HepG2 (cell line): Measurements from ENCODE around the gene WWC2. TPM values are rescaled to one million over a fixed set of nuclear protein-coding genes. Genes with fewer than 3 reads are reported as not detected.

Experiments used
- ARNT ChIP-seq: fragments of 450-650 bp; IDR thresholded peaks from 2 replicates; pipeline ENCODE4 v1.6.1; 2017
- CEBPB ChIP-seq: IDR thresholded peaks from 2 replicates; pipeline ENCODE4 v1.6.1; 2011; ENCODE audit warnings: low read depth, low read length, improper control_type of control experiment, borderline replicate concordance
- CEBPG ChIP-seq: IDR thresholded peaks from 2 replicates; pipeline ENCODE4 v1.6.1; 2016
- ERF ChIP-seq: IDR thresholded peaks from 2 replicates; pipeline ENCODE4 v1.6.1; 2018; ENCODE audit warnings: missing biosample characterization, missing genetic modification reagents
- ETV5 ChIP-seq: IDR thresholded peaks from 2 replicates; pipeline ENCODE4 v1.6.1; 2018; ENCODE audit warnings: missing biosample characterization, missing genetic modification reagents, inconsistent platforms, borderline replicate concordance
- FLYWCH1 ChIP-seq: sonication (generic); formaldehyde crosslinking; IDR thresholded peaks from 2 replicates; pipeline ENCODE4 v1.8.1; 2023; ENCODE audit warnings: mild to moderate bottlenecking, missing genetic modification reagents
- KAT8 ChIP-seq: IDR thresholded peaks from 2 replicates; pipeline ENCODE4 v1.6.1; 2016; ENCODE audit warnings: missing genetic modification reagents, missing compliant biosample characterization
- MYC ChIP-seq: sonication (generic); formaldehyde crosslinking; IDR thresholded peaks from 2 replicates; pipeline ENCODE4 v1.9.0; 2021; ENCODE audit warnings: missing genetic modification reagents, borderline replicate concordance
- PRMT3 ChIP-seq: sonication (generic); formaldehyde crosslinking; IDR thresholded peaks from 2 replicates; pipeline ENCODE4 v1.8.1; 2022; ENCODE audit warnings: low read depth, mild to moderate bottlenecking, moderate library complexity, missing genetic modification reagents, borderline replicate concordance
- SMAD9 ChIP-seq: sonication (generic); formaldehyde crosslinking; IDR thresholded peaks from 2 replicates; pipeline ENCODE4 v1.5.1; 2020; ENCODE audit warnings: mild to moderate bottlenecking, missing genetic modification reagents
- SRF ChIP-seq: IDR thresholded peaks from 2 replicates; pipeline ENCODE4 v1.6.1; 2011; ENCODE audit warnings: mild to moderate bottlenecking, low read depth, low read length, moderate library complexity
- ZNF121 ChIP-seq: sonication (generic); formaldehyde crosslinking; IDR thresholded peaks from 2 replicates; pipeline ENCODE4 v1.5.0; 2020; ENCODE audit warnings: mild to moderate bottlenecking, missing genetic modification reagents
- ZNF143 ChIP-seq: sonication (generic); formaldehyde crosslinking; IDR thresholded peaks from 2 replicates; pipeline ENCODE4 v1.4.0; 2020; ENCODE audit warnings: missing genetic modification reagents
- ZNF329 ChIP-seq: sonication (generic); formaldehyde crosslinking; IDR thresholded peaks from 2 replicates; pipeline ENCODE4 v1.9.0; 2021; ENCODE audit warnings: low read depth, mild to moderate bottlenecking, missing genetic modification reagents
- polyA plus RNA-seq, 8 experiments: library from polyadenylated mRNA; depleted of rRNA in 3 of 8; stranded (reverse) in 7 of 8; unstranded in 1 of 8; fragments of >200 nt; fragmentation: Illumina TruSeq in 4 of 8; extraction: Trizol in 4 of 8; gene quantifications; 2 replicates each; pipeline versions ENCODE4 v1.2.1 to v1.2.3, GENCODE V29; 2011 to 2016; ENCODE audit warnings: low read depth in 4 of 8, missing spikeins in 1 of 8, mixed read lengths in 1 of 8; ENCODE audit not compliant: insufficient read depth in 1 of 8
- total RNA-seq, 5 experiments: library from RNA; depleted of rRNA; stranded (reverse); fragments of >200 nt; fragmentation: Illumina TruSeq; extraction: Trizol; gene quantifications; 2 replicates each; pipeline ENCODE4 v1.2.3, GENCODE V29; 2016; ENCODE audit warnings: low read depth in 1 of 5
- TF ChIP-seq, protein P1 (sequence below): sonication (generic); formaldehyde crosslinking; IDR thresholded peaks from 2 replicates; pipeline ENCODE4 v1.9.0; 2021; ENCODE audit warnings: mild to moderate bottlenecking, missing genetic modification reagents
- TF ChIP-seq, protein P2 (sequence below), 2 experiments: sonication (generic) in 1 of 2; formaldehyde crosslinking in 1 of 2; IDR thresholded peaks; 2 replicates each; pipeline versions ENCODE4 v1.5.1 to v1.6.1; 2011 to 2020; ENCODE audit warnings: borderline replicate concordance in 1 of 2, low read depth in 1 of 2, low read length in 1 of 2, mild to moderate bottlenecking in 1 of 2, missing genetic modification reagents in 1 of 2, moderate library complexity in 1 of 2
- TF ChIP-seq, protein P3 (sequence below): sonication (generic); formaldehyde crosslinking; conservative IDR thresholded peaks from 2 replicates; pipeline ENCODE4 v1.8.1; 2023; ENCODE audit warnings: missing genetic modification reagents
- TF ChIP-seq, protein P4 (sequence below): sonication (generic); formaldehyde crosslinking; IDR thresholded peaks from 2 replicates; pipeline ENCODE4 v1.9.0; 2021; ENCODE audit warnings: missing genetic modification reagents, mild to moderate bottlenecking, borderline replicate concordance

WWC2 gene
- total and polyA plus RNA-seq, 2 of the 13 experiments (the other 11 are each of a cell fraction or from before 2014, with no cell fraction given): 40.0 to 50.1 TPM

DNA sequence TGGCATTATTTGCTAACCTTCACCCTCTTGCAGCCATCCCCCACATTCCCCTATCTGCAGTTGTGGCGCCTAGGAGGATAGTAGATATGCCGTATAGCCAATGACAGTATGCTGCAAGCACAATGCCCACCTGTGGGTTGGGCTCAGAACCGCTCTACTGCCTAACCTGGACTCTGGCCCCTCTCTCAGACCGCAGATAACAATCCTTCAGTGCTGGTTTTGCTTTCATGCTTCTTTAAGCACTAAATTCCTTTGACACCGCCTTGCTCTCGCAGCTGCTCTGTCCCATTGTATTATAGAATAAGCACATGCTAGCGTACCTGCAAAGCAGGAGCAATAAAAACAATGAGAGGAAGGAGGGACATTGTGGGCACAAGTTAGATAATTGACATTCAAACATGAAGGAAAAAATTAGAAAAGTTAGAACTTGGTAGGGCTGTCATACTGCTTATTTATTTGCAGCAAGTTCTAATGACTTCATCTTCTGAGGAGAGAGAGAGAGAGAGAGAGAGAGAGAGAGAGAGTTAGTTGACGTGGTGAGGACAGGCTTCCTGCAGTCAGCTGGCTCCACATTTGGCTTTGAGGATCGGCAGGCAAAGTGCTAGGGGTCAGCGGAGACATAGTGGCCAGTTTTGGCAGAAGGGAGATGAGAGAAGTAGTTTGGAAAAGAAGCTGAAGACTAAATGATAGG, 55.8 kb downstream of the WWC2 start (continued):
- TF ChIP-seq, protein P1, sequence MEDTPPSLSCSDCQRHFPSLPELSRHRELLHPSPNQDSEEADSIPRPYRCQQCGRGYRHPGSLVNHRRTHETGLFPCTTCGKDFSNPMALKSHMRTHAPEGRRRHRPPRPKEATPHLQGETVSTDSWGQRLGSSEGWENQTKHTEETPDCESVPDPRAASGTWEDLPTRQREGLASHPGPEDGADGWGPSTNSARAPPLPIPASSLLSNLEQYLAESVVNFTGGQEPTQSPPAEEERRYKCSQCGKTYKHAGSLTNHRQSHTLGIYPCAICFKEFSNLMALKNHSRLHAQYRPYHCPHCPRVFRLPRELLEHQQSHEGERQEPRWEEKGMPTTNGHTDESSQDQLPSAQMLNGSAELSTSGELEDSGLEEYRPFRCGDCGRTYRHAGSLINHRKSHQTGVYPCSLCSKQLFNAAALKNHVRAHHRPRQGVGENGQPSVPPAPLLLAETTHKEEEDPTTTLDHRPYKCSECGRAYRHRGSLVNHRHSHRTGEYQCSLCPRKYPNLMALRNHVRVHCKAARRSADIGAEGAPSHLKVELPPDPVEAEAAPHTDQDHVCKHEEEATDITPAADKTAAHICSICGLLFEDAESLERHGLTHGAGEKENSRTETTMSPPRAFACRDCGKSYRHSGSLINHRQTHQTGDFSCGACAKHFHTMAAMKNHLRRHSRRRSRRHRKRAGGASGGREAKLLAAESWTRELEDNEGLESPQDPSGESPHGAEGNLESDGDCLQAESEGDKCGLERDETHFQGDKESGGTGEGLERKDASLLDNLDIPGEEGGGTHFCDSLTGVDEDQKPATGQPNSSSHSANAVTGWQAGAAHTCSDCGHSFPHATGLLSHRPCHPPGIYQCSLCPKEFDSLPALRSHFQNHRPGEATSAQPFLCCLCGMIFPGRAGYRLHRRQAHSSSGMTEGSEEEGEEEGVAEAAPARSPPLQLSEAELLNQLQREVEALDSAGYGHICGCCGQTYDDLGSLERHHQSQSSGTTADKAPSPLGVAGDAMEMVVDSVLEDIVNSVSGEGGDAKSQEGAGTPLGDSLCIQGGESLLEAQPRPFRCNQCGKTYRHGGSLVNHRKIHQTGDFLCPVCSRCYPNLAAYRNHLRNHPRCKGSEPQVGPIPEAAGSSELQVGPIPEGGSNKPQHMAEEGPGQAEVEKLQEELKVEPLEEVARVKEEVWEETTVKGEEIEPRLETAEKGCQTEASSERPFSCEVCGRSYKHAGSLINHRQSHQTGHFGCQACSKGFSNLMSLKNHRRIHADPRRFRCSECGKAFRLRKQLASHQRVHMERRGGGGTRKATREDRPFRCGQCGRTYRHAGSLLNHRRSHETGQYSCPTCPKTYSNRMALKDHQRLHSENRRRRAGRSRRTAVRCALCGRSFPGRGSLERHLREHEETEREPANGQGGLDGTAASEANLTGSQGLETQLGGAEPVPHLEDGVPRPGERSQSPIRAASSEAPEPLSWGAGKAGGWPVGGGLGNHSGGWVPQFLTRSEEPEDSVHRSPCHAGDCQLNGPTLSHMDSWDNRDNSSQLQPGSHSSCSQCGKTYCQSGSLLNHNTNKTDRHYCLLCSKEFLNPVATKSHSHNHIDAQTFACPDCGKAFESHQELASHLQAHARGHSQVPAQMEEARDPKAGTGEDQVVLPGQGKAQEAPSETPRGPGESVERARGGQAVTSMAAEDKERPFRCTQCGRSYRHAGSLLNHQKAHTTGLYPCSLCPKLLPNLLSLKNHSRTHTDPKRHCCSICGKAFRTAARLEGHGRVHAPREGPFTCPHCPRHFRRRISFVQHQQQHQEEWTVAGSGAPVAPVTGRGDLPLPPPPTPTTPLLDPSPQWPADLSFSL (CRISPR knock-in tag): no peak
- TF ChIP-seq FLYWCH1 (CRISPR knock-in tag) (no peak), ERF (no peak), KAT8 (CRISPR knock-in tag) (no peak), MYC (peak; percentile 53; the same call in 1 of the 2 replicates), SMAD9 (CRISPR knock-in tag) (no peak), ETV5 (no peak), ZNF143 (CRISPR knock-in tag) (no peak), CEBPB (no peak), ZNF121 (CRISPR knock-in tag) (peak; percentile 23; the same call in 1 of the 2 replicates), ZNF329 (CRISPR knock-in tag) (no peak), PRMT3 (CRISPR knock-in tag) (no peak), ARNT (no peak), SRF (no peak), CEBPG (CRISPR knock-in tag) (peak; percentile 51; the same call in 1 of the 2 replicates)
- TF ChIP-seq, protein P2, sequence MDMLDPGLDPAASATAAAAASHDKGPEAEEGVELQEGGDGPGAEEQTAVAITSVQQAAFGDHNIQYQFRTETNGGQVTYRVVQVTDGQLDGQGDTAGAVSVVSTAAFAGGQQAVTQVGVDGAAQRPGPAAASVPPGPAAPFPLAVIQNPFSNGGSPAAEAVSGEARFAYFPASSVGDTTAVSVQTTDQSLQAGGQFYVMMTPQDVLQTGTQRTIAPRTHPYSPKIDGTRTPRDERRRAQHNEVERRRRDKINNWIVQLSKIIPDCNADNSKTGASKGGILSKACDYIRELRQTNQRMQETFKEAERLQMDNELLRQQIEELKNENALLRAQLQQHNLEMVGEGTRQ (IDR thresholded peaks at IDR 0.05; ENCODE audit: low read depth, low read length): no peak
- TF ChIP-seq, protein P2 (CRISPR knock-in tag; IDR thresholded peaks at IDR 0.05; ENCODE audit: borderline replicate concordance): no peak
- TF ChIP-seq, protein P3, sequence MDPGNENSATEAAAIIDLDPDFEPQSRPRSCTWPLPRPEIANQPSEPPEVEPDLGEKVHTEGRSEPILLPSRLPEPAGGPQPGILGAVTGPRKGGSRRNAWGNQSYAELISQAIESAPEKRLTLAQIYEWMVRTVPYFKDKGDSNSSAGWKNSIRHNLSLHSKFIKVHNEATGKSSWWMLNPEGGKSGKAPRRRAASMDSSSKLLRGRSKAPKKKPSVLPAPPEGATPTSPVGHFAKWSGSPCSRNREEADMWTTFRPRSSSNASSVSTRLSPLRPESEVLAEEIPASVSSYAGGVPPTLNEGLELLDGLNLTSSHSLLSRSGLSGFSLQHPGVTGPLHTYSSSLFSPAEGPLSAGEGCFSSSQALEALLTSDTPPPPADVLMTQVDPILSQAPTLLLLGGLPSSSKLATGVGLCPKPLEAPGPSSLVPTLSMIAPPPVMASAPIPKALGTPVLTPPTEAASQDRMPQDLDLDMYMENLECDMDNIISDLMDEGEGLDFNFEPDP (CRISPR knock-in tag): no peak
- TF ChIP-seq, protein P4, sequence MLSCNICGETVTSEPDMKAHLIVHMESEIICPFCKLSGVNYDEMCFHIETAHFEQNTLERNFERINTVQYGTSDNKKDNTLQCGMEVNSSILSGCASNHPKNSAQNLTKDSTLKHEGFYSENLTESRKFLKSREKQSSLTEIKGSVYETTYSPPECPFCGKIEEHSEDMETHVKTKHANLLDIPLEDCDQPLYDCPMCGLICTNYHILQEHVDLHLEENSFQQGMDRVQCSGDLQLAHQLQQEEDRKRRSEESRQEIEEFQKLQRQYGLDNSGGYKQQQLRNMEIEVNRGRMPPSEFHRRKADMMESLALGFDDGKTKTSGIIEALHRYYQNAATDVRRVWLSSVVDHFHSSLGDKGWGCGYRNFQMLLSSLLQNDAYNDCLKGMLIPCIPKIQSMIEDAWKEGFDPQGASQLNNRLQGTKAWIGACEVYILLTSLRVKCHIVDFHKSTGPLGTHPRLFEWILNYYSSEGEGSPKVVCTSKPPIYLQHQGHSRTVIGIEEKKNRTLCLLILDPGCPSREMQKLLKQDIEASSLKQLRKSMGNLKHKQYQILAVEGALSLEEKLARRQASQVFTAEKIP (CRISPR knock-in tag): no peak
